GM21381 (cell line): ENCODE results near the gene ULBP1.
"Not testable (repeated sequence)": the region's sequence is repeated elsewhere in the genome, so short reads cannot be mapped to it uniquely, and the experiment has no call there.

Source experiments
- ATAC-seq: cut with Tn5 transposase; IDR thresholded peaks from one replicate; pipeline ENCODE4 v1.9.1; 2021; ENCODE audit warnings: mild to moderate bottlenecking, moderate library complexity; ENCODE audit not compliant: unreplicated experiment

The ULBP1 gene

DNA sequence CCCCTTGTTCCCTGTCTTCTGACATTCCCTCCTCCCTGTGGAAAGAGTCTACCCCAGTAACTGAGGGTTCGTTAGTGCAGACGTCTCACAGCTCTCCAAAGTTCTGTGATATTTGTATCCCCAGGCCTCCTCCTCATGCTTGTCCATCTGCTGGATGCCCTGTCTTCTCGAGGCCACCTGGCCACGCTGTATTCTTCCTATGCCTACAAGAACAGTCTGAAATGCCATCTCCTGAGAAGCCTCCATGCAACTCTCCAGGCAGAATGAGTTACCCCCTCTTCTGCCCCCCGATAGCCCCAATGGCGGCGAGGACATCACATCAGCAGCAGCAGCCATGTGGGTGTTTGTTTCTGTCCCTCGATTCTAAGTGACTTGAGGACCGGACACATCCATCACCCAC is 12.6 kb upstream of the ULBP1 start:
- ATAC-seq: no peak

DNA sequence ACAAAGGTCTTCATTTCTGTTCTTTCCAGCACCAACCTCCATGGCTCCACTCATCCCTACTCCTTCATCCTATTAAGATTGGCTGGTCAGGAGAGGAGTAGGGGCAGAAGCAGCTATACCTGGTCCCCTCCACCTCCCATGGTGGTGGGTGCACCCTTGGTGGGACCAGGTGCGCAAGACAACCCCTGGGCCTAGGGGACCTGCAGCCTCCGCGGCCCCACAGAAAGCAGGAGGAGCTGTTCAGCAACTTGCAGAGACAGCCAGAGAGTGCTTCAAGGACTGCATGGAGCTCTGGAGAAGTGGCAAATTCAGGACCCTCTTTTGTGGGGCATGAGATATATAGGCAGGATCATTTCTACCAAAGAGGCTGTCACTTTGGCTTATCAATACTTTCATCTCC is 12.1 kb upstream of the ULBP1 start:
- no peak for ATAC-seq

DNA sequence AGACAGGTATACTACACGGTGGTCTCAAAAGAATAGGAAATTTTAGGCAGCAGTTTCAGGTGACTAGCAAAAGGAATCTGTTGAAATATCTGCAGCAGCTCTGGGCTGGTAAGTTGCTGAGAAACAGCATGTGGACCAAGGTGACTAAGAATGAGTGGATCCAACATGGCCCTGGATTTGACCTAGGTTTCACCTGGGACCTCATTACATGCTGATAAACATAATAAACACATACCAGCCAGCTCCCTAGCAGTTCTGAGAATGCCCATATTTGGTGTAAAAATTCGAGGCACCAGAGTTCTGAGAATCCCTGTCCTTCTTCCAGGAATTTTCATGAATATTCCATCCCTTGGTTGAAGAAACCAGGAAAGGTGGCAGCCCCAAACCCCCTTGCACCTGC is 10.4 kb upstream of the ULBP1 start:
- ATAC-seq: not testable (repeated sequence)

DNA sequence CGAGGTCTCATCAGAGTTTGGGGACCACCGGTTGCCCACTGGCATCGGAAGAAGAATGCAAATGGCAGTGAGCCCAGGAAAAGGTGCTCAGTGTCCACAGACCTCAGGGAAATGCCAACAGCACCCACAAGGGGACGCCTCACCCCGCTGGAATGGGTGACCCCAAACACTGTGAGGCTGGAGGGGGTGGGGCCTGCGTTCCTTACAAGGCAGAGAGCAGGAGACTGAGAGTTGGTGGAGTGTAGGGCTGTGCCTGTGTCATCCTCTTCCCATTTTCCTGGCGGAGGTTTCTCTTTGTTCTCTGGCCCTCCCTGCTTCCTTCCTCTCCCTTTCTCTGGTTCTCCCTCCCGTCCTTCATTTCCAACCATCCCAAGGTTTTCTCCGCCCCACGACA is 9.8 kb upstream of the ULBP1 start:
- not testable (repeated sequence) for ATAC-seq

DNA sequence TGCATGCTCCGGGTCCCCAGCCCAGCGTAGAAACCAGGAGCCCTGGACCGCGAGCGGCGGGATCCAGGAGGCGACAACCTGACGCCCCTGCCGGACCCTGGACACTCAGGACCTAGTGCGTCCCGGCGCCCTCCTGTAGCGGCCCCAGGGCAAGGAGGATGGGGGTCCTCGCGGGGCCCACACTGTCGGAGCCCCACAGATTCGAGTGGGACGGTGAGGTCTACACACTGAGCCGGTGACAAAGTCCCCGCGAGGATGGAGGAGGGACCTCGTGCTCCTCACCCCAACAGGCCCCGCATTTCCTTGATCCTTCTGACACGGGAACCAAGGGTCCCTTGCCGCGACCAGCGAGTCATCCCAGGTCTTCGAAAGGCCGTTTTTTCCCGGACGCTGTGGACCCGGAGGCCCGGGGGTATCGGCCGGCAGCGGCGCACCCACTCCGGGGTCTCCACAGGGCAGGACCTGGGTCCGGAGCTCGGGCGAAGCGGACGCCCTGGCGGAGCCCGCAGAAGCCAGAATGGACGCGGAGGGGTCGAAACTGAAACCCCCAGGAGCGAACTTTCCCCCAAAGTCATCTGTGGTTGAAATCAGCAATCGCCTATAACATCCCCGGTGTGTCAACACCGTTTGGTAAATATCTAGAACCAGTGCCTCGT is 9.3 kb upstream of the ULBP1 start:
- not testable (repeated sequence) for ATAC-seq

DNA sequence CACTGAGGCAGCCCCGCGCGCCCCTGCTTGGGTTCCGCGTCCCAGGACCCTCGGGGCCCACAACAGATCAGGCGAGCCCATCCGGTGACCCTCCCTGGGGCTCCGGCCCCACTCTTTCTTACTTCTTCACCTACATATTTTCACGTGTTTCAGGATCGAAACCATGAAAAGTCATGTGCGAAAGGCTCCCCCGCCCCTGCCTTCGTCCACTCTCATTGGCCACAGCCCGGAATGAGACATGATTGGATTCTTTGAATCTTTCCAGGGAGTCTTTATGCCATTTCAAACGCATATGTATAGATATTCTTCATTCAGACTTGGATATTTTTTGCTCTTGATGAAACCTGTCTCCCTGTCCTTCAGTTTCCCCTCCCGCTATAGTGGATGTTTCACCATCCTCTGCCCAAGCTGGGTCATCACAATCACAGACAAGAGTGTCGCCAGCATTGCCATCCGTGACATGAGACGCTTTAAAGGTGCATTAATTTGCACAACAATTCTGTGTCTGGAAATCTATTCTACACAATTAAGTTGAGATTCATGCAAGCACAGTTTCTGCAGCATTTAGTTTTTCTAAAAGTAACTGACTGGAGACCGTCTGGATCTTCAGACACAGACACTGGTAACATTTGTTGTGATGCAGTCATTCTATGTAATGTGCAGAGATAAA is 8.6 kb upstream of the ULBP1 start:
- not testable (repeated sequence) for ATAC-seq

DNA sequence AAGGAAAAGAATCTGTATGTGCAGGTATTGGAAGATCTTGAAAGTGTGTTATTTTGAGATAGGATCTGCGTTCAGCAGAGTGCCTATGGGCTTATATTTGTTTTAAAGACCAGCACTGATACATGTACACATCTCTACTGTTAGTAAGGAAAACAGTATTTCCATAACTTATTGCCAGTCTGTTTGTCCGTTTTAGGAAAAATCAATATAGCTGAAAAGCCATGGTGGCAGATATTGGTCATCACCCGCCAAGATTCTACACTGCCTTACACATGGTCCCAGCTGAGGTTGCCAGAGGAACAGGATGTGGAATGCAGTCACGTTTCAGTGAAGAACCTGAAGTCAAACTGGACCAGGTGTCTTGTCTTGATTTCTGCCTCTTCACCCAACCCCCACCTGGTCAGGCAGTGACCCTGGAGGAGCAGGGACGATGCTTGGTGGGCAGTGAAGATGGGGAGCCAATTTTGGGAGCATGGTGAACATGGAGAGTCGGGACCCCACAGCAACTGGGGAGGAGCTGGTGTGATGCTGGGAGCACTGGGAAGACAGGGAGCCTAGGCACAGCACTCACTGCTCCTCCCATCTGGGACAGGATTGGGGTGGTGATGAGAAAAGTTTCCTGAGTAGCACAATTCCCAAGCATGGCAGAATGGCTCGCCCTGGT is 8.0 kb upstream of the ULBP1 start:
- not testable (repeated sequence) for ATAC-seq

DNA sequence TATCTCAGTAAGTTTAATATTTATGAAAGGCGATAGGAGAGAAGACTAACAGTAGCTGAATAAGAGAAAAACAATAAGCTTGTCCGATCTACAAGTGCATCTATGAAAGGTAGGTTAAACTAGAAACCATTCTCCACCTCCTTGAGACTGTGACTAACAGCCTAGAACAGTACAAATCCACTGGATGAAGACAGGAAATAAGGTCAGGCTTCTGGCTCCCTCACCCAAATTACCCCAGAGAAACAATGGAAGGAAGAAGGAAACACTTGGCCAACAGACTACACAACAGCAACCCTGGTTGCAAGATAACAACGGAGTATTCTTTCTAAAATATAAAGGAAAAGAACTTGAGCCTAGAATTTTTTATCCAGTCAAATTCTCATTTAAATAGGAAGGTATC is 5.6 kb upstream of the ULBP1 start:
- ATAC-seq: not testable (repeated sequence)

DNA sequence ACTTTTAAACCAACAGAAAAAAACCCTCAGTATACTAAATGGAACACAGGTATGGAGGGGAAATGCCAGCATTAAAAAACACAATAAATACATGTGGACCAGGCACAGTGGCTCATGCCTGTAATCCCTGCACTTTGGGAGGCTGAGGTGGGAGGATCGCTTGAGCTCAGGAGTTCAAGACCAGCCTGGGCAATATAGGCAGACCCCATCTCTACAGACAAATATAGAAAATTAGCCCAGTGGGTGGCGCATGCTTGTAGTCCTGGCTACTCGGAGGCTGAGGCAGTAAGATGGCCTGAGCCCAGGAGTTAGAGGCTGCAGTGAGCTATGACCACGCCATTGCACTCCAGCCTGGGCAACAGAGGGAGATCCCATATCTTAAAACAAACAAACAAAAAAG is 3.9 kb upstream of the ULBP1 start:
- ATAC-seq: not testable (repeated sequence)

DNA sequence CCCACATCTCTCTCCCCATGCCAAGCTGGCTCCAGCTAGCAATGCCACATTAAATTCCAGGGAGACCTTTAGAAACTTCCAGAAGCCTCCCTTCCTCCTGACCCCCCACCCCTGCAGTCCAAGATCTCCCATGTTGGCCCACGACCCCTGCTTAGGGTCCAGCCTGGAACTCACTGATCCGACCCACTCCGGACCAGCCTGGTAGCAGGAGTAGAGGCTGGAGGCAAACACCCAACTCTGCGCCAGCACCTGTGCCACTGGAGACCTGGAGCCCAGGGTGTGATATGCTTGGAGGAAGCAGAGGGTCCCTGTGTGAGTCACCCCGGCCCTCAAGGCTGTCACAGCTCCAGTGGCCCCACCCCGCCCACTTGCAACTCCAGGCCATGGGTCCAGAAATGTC is 3.3 kb upstream of the ULBP1 start:
- no peak for ATAC-seq

DNA sequence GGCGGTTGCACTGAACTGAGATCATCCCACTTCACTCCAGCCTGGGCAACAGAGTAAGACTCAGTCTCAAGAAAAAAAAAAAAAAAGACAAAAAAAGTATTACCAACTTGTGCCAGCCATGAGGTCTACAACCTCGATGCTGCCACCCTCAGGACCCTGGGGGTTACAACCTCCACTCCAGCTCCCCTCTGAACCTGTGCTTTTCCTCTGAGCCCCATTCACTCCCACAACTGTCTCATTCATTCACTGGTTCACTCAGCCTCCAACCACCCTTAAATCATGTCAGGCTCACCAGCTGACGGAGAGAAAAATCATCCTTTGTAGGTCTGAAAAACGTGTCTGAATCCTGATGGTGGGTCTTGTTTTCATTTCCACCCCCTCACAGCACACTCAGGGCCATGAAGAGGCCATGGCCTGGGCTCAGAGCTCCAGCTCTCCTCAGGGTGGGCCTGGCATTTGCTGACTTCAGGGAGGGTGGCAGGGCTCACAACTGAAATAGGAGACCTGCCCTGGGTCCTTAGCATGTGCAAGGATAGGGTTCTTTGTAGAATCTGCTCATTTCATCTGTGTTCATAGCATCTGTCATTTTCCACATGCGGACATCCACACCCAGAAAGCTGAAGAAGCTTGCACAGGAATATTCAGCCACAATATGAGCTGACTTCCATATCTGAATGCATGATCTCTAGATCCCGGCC is 1.9 kb upstream of the ULBP1 start:
- ATAC-seq: no peak

DNA sequence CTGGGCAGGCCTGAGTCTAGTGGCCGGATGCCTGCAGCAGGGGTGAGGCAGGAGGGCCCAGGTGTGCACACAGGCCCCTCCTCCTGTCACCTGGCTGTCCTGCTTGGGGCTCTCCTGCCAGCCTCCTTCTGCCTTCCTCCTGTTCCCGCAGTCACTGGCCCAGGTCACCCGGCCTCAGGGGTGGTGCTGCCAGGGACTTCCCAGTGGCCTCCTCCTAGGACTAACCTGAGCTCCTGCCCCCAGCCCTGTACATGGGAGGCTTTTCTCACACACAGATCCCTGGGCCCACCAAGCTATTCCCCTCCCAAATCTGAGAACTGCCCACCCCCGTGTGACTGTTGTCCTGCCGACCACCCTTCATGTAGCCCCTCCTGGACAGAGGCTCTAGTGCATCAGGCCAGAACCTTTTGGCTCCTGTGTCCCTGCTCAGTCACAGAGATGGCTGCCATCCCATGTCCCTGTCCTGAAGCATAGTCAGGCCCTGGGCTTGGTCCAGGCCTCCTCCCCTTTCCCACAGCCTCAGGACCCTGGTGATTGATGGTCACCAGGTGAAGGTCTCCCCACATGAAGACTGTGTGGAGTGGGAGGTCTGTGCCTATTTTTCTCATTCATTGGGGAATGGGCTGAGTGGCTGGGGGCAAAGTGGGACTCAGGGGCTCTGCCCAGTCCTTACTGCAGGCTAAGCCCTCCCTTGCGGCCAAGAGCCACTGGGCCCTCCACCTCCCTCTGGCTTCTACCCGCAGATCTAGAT is 1.1 kb upstream of the ULBP1 start:
- ATAC-seq: no peak

DNA sequence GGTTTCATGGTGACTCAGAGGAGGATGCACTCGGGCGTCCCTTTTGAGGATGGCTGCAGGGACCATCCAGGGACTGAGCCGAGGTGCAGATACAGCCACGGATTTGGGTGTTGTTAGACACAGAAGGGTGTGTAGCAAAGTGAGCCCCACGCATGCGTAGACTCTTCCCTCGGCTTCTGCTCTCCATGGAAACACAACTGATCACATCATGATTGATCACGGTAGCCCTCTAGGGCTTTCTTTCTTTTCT is 606 bp upstream of the ULBP1 start:
- peak; percentile 19 for ATAC-seq

DNA sequence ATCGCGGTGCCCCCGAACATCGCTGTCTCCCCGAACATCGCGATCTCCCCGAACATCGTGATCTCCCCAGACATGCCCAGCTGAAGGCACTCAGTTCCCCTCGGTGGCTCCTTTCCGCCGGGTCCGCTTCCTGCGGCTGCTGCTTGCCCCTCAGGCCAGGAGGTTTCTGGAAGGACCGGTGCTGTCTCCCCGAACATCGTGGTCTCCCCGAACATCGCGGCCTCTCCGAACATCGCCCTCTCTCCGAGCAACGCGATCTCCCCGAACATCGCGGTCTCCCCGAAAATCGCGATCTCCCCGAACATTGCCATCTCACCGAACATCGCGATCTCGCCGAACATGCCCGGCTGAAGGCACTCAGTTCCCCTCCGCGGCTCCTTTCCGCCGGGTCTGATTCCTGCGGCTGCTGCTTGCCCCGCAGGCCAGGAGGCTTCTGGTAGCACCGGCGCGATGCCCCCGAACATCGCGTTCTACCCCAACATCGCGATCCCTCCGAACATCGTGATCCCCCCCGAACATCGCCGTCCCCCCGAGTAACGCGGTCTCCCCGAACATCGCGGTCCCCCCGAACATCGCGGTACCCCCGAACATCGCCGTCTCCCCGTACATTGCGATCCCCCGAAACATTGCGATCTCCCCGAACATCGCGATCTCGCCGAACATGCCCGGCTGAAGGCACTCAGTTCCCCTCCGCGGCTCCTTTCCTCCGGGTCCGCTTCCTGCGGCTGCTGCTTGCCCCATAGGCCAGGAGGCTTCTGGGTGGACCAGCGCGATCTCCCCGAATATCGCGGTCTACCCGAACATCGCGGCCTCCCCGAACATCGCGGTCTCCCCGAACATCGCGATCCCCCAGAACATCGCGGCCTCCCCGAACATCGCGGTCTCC is 808 bp downstream of the ULBP1 start:
- ATAC-seq: no peak

DNA sequence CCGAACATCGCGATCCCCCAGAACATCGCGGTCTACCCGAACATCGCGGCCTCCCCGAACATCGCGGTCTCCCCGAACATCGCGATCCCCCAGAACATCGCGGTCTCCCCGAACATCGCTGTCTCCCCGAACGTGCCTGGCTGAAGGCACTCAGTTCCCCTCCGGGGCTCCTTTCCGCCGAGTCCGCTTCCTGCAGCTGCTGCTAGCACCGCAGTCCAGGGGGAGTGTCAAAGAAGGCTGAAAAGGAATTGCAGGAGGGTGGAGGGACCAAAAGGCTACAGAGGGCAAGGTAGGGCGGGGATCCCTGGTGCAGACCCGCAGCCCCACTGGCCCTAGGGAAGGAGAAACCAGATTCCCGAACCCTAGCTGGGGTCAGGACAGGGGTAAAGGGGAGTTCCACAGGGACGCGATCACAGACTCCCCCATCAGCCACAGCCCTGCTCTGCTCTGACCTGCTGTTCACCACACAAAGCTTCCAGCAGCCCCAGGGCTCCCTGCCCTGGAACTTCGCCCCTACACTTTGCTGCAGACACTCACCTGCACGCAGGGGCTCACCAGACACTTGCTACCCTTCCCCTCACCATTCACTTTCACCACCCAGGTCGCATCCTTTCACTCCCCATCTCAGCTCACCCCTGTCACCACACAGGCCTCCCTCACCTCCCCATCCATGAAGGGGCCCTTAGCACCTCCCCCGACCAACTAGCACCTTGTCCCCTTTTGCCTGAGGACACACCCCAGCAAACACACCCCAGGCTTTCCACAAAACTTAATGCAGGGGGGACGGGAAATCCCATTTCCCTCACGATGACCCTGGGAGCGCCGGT is 1.7 kb downstream of the ULBP1 start:
- no peak for ATAC-seq

DNA sequence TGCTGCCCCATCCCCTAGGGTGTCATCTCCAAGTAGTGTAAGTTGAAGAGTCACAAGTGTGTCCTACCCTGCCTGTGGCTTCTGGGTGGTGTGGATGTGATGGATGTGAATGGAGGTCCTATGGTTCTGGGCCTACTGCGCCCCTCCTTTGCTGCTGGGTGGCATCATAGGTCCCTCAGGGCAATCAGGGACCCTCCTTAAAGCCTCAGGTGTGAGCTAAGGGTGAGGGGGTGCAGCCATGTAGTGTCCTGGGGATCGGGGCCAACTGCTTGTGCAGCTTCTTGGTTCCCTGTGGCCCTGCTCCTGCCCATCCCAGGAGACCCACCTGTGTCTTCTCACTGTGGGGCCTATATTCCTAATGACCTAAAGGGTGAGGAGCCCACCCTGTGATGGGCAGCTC is 2.6 kb downstream of the ULBP1 start:
- ATAC-seq: not testable (repeated sequence)

DNA sequence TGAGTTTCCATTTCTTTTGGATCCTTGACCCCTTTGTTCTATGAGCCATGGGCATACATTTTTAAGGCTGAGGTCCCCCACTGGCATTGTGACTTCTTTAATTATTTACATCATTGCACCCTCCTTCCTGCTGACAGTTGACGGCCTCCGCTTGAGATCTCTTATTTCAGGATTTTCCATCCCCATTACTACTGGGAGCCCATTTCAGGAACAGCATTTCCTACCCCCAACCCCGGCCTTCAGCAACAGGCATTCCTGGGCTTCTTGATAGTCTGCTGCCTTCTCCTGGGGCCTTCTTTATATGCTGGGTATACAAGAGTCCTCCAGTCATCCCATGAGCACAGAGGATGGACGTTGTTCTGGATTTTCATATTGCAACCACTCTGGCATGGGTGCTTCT is 3.8 kb downstream of the ULBP1 start:
- ATAC-seq: no peak

DNA sequence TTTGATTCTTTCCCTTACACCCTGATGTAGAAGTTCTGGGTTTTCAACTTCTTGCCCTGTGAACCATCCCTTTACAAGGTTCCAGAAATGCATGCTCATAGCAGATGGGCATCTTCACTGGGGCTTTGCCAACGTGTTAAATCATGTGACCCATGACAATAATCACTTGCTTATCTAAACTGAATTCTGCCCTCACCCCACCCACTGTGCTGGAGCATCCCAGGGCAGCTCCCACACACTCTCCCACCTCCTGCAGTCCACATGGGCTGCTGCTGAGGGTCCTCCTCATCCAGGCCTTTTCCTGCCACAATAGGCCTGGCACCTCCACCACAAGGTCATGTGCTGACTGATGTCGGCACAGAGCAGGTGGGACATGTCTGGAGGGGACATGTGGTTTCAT is 4.3 kb downstream of the ULBP1 start:
- ATAC-seq: not testable (repeated sequence)

DNA sequence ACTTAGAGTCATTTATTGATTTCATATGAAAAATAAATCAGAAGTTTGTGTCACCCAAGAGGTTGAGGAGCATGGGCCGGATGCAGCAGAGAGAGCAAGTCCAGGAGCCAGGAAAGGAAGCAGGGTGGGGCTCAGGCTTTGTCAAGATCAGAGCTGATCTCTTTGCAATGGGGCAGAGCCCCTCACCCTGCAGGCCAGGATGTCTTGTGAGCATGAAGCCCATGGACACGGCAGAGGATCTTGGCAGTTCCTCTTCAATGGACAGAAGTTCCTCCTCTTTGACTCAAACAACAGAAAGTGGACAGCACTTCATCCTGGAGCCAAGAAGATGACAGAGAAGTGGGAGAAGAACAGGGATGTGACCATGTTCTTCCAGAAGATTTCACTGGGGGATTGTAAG is 5.2 kb downstream of the ULBP1 start:
- ATAC-seq: not testable (repeated sequence)
